Temporal lobe (tissue), 2 donors: ENCODE results near the gene PRKD3. TPM values are rescaled to one million over a fixed set of nuclear protein-coding genes. Genes with fewer than 3 reads are reported as not detected.

ENCODE experiments used
- small RNA-seq: library from RNA; depleted of rRNA; stranded (forward); fragments of <200 nt; gene quantifications from one replicate; pipeline ENCODE3, GENCODE V24; 2014; ENCODE audit warnings: low replicate concordance
- total RNA-seq: library from RNA; depleted of rRNA; stranded (reverse); fragments of >200 nt; gene quantifications from one replicate; pipeline ENCODE4 v1.2.3, GENCODE V29; 2014

The PRKD3 gene
- total RNA-seq, 1 donor from 2014 or later: 24.6 TPM

Small RNAs within 50 kb of the gene (small RNA-seq; reads per million reads assigned to genes)
- gene RNU6-939P: not detected

Other genes starting within 250 kb of the PRKD3 start
- gene HEATR5B, start 240.5 kb downstream of the PRKD3 start, total RNA-seq: 89.7 TPM
- 15.7 TPM for gene GPATCH11, start 240.3 kb downstream of the PRKD3 start, total RNA-seq
- 47.5 TPM for gene EIF2AK2, start 167.9 kb downstream of the PRKD3 start, total RNA-seq
- gene SULT6B1, start 136.2 kb downstream of the PRKD3 start, total RNA-seq: not detected
- 24.6 TPM for gene CEBPZOS, start 128.3 kb downstream of the PRKD3 start, total RNA-seq
- 44.3 TPM for gene CEBPZ, start 93.2 kb downstream of the PRKD3 start, total RNA-seq
- 25.3 TPM for gene NDUFAF7, start 93.2 kb downstream of the PRKD3 start, total RNA-seq
- gene QPCT, start 19.8 kb upstream of the PRKD3 start, total RNA-seq: 9.6 TPM